ENCODE measurements around the gene DKK1.
"Not testable (repeated sequence)": the region's sequence is repeated elsewhere in the genome, so short reads cannot be mapped to it uniquely, and the experiment has no call there.

Gene DKK1

DNA sequence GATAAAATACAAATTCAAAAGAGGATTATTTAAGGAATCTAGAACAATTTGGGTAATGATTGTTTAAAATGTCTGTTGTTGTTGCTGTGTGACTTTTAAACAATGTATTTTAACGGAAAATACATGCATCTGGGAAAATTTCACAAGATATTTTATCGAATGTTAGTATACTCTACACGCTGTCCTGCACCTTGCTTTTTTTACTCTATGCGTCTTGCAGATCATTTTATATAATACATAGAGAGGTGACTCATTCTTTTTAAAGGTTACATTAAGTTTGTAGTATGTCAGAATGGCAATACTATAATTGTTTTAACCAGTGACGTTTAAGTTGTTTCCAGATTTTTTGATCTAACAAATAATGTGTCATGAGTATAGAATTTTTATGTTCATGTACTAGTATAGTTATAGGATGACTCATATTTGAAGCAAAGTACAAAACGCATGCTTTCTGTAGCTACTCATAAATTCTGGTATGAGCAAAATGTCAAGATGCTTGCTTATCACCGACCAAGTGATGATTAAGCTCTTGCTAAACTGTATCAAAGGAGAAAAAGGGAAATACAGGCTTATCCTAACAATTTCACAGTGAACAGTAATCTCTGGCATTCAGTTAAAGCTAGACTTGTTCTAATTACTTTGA is 4.9 kb downstream of the DKK1 start:
- DNase-seq: no peak

GRCh38 chr10:52319926-52320325 is 5.8 kb downstream of the DKK1 start:
- no peak for DNase-seq

- DNase-seq: no peak
Measured at GRCh38 chr10:52322323-52322722, 8.2 kb downstream of the DKK1 start.

DNA sequence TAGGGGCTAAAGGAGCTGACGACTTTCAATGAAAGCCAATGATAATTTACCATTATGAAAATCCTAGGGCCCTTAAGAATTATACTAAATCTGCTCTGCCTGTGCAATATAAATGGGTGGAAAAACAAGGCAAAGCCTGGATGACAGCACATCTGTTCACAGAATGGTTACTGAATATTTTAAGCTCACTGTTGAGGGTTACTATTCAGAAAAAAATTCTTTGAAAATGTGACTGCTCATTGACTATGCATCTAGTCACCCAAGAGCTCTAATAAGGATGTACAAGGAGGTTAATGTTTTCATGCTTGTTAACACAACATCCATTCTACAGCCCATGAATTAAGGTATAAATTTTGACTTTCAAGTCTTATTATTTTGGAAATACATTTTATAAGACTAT is 8.9 kb downstream of the DKK1 start:
- DNase-seq: no peak

DNA sequence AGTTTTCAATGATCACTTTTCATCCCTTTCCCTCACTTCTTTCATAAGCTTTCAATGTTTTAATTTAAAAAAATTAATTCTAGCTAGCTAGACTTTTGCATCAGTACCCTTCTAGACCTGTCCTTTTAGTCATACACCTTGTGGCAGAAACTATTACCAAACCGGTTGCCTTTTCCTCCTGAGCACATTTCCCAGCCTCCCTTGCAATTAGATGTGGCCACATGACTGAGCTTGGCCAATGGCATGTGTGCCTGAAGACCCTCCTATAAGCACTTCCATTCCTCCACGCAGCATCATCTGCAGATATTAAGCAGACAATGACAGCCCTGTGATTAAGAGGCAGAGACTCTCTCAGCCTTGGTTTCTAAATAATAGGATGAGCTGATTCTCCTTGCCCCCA is 12.3 kb downstream of the DKK1 start:
- DNase-seq: no peak

DNA sequence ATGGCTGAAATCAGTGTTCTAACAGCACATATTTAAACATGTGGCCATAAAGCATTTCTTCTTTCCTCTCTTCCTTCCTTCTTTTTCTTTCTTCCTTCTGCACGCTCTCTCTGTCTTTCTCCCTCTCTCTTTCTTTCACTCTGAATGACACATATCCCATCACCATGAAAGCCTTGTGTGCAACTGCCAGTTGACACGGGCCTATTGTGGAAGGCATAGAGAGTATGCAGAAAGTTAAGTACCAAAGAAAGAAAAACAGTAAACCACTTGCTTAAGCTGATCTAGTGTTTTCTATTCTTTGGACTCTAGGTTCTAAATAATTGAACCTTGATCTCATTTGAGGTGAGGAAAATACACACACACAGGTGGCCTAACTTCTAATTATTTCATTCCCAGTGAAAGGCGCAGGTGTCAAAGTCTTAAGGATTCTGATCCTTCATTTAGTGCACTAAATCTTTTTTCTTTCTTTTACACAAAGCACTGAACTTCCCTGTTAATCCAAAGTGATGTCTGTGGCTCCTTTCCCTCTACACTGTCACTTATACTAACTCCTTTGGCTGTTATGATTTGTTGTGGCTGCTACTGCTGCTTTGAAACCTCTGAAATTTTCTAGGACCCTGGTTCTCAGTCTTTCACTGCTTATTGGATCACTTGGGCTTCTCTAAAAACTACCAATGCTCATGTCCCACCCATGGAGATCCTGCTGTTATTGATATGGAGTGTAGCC is 17.7 kb downstream of the DKK1 start:
- DNase-seq: no peak

DNA sequence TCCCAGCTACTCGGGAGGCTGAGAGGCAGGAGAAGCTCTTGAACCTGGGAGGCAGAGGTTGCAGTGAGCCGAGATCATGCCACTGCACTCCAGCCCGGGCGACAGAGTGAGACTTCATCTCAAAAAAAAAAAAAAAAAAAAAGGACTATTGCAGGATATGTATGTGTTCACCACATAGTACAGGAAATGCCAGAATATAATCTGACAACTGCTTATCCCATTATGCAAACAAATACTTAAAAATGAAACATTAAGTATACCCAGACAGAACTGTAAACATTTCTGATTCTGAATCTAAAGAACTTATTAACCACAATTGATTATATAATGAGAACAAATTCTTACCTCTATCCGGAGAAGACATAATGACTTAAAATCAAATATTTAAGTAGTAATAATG is 18.7 kb downstream of the DKK1 start:
- DNase-seq: no peak

DNA sequence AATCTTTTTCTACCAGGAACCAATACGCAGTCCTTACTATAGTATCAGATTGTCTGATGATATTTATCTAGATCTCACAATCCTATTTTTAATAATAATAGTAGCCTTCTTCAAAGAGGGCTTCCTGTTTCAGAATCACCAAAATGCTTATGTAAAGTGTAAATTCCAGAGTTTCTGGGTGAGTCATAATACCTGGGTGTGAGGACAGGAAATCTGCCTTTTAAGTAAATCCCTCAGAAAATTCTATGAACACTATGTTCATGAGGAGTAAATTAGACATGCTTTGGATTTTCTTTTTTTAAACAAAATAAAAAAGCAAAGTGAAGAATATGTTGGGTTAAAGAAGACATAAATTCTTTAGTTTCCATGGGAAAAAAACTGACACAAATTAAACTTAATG is 20.5 kb downstream of the DKK1 start:
- DNase-seq: no peak

GRCh38 chr10:52335665-52336064 is 21.6 kb downstream of the DKK1 start:
- no peak for DNase-seq

GRCh38 chr10:52337225-52337624 is 23.1 kb downstream of the DKK1 start:
- no peak for DNase-seq

DNA sequence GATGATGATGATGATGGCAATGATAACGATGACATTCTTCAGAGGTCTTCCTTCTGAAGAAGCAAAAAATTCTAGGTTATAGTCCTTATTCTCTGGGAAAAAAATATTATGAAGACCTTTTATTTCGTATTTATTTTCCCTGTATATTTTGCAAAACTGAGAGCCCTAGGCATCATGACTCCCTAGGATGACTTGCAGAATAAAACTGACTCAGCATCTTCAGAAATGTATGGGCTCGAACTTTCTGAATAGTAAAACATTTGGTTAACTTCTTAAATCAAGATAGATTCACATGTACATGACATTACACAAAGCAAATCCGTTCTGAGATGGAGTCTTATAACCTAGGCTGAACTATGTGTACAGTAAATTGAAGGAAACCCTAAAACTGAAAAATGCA is 29.4 kb downstream of the DKK1 start:
- no peak for DNase-seq

DNA sequence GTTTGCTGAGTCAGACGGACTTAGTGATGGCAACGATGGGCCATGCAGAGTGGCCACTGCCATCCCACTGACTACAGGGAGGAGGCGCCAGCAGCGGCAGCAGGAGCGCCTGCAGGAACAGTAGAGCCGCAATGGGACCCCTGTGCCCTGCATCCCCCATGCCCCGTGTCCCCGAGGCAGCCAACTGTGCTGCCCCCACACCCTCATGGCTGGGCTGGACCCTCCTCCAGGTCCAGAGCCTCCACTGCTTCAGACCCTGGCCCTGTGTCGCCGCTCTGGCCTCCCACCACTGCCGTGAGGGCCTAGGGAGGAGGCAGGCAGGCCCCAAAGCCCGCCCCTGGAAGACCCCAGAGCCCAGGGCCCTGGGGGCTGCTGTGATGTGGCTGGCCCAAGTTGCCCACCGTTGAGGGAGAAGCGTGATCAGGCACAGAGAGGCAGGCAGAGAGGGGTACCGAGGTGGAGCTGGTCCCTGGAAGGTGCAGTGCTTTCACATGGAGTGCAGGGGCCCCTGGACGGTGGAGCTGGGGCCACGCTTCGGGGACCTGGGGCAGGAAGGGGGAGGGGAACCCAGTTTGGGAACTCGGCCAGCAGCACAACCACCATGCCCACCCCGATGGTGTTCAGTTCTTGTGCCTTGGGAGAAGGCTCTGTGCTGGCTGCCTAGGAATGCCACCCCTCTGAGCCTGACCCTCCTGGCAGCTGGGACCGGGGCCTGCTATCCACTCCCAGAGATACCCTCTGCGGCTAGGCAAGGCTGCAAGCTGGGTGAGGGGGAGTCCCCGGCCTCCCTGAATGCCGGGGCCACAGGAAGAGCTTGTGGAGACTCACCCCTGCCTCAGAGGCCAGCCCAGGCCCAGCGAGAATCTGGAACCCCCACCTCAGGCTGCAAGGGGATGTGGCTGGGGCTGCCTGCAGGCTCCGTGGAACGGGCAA is 32.6 kb downstream of the DKK1 start:
- DNase-seq: no peak

GRCh38 chr10:52347327-52347667 is 33.2 kb downstream of the DKK1 start:
- DNase-seq: no peak

- DNase-seq: no peak
Measured at GRCh38 chr10:52348037-52348564, 34.0 kb downstream of the DKK1 start.

- DNase-seq: no peak
Measured at GRCh38 chr10:52351914-52352330, 37.8 kb downstream of the DKK1 start.

DNA sequence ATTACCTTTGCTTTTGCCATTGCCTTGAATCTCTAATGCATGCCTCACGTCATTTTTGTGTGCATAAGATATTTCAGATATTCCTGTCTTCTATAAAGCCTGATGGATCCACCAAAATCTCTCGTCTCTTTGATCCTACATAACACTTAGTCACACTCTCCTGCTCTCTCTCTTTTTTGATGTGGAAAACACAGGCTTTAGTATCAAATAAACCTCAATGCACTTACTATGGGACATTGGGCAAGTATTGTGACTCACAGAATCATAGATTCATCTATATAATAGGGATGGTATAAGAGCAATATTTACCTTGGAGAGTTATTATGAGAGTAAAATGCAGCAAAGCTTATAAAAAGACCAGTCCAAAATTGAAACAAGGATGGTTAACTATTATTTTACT is 39.1 kb downstream of the DKK1 start:
- no peak for DNase-seq

DNA sequence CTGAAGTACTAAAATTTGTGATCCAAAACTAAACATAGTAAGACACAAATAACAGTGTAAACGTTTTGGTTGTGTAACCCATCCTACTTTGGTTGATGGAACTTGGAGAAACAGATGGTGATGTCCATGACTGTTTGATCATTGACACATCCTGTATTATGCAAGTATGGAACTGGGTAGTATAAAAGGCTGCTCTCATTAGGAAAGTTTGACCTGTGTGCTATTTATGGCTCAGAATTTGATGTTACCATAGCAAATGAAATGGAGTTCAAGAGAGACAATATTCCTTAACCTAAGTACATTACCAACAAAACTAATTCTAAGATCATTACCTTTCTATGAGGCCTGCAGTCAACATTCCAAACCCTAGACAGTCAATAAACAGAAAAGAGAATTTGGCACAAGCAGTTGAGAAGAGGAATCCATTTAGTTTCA is 39.9 kb downstream of the DKK1 start:
- no peak for DNase-seq

GRCh38 chr10:52357971-52358370 is 43.9 kb downstream of the DKK1 start:
- no peak for DNase-seq

DNA sequence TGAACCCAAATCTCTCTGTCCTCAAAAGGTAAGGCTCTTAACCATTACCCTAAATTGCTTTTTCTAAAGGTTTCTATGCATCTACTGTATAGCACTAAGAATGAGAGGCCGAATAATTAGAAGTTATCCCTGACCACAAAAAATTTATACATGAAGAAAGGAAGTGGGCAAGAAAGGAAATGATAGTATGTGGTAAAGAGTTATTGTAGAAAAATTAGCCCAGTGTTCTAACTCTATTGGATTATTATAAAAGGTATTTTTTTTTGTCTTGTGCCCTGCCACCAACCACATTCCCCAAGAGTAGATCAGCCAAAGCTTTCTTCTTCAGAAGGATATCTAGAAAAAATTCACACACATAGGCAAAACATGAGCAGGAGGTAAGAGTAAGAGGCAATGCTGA is 45.4 kb downstream of the DKK1 start:
- DNase-seq: no peak

GRCh38 chr10:52365547-52366432 is 51.7 kb downstream of the DKK1 start:
- not testable (repeated sequence) for DNase-seq
